DOHH2 (cell line): Measurements from ENCODE around the gene BHLHA15.

Experiments used
- H3F3A ChIP-seq: fragments of 200-600 bp; sonication (generic), shearing (Covaris generic); 2 replicates; pipeline ENCODE4 v1.6.0; 2016; ENCODE audit warnings: antibody characterized with exemption, mild to moderate bottlenecking; ENCODE audit not compliant: control insufficient read depth, insufficient read depth
- H3K27ac ChIP-seq: fragments of 200-600 bp; sonication (generic); 2 replicates; pipeline ENCODE4 v1.5.1; 2014; ENCODE audit warnings: low read depth, mild to moderate bottlenecking, low read length, moderate library complexity
- H3K27me3 ChIP-seq: fragments of 200-600 bp; sonication (generic); 2 replicates; pipeline ENCODE4 v1.6.1; 2014; ENCODE audit warnings: mild to moderate bottlenecking, low read length, mixed read lengths; ENCODE audit not compliant: control insufficient read depth
- H3K36me3 ChIP-seq: fragments of 200-600 bp; sonication (generic); 2 replicates; pipeline ENCODE4 v1.6.1; 2014; ENCODE audit warnings: mild to moderate bottlenecking, low read length, moderate library complexity, mixed read lengths; ENCODE audit not compliant: control insufficient read depth
- H3K4me1 ChIP-seq: fragments of 200-600 bp; sonication (generic); 2 replicates; pipeline ENCODE4 v1.6.1; 2014; ENCODE audit warnings: mild to moderate bottlenecking, low read length, mixed read lengths; ENCODE audit not compliant: control insufficient read depth
- H3K4me2 ChIP-seq: fragments of 200-600 bp; sonication (generic); 2 replicates; pipeline ENCODE4 v1.6.0; 2014; ENCODE audit warnings: mild to moderate bottlenecking, low read length, moderate library complexity
- H3K4me3 ChIP-seq: fragments of 200-600 bp; sonication (generic); 2 replicates; pipeline ENCODE4 v1.5.1; 2014; ENCODE audit warnings: mild to moderate bottlenecking, low read length, mixed read lengths
- H3K79me2 ChIP-seq: fragments of 200-600 bp; sonication (generic); 2 replicates; pipeline ENCODE4 v1.6.1; 2014; ENCODE audit warnings: mild to moderate bottlenecking, low read length, mixed read lengths; ENCODE audit not compliant: control insufficient read depth
- H3K9me2 ChIP-seq: fragments of 200-600 bp; sonication (generic); replicated peaks from 2 replicates; pipeline ENCODE4 v1.6.1; 2014; ENCODE audit warnings: mild to moderate bottlenecking, low read length, mixed read lengths; ENCODE audit not compliant: control insufficient read depth
- H3K9me3 ChIP-seq: fragments of 200-600 bp; sonication (generic); 2 replicates; pipeline ENCODE4 v1.6.1; 2014; ENCODE audit warnings: antibody characterized with exemption, low read length, mixed read lengths; ENCODE audit not compliant: control insufficient read depth, insufficient read depth
- H4K20me1 ChIP-seq: fragments of 200-600 bp; sonication (generic); 2 replicates; pipeline ENCODE4 v1.6.0; 2014; ENCODE audit warnings: low read depth, mild to moderate bottlenecking, antibody characterized with exemption, low read length, moderate library complexity; ENCODE audit not compliant: control insufficient read depth, insufficient read depth
- EZH2phosphoT487 ChIP-seq: fragments of 200-600 bp; sonication (generic); IDR thresholded peaks from 2 replicates; pipeline ENCODE4 v1.6.1; 2017; ENCODE audit warnings: borderline replicate concordance, mild to moderate bottlenecking, antibody characterized with exemption, low read length, moderate library complexity, mixed read lengths
- TF ChIP-seq, protein P1 (sequence below): fragments of 200-600 bp; sonication (generic); IDR thresholded peaks from one replicate; pipeline ENCODE4 v1.5.1; 2014; ENCODE audit warnings: antibody characterized with exemption, mild to moderate bottlenecking, low read depth, low read length; ENCODE audit not compliant: poor library complexity, severe bottlenecking

The BHLHA15 gene

DNA sequence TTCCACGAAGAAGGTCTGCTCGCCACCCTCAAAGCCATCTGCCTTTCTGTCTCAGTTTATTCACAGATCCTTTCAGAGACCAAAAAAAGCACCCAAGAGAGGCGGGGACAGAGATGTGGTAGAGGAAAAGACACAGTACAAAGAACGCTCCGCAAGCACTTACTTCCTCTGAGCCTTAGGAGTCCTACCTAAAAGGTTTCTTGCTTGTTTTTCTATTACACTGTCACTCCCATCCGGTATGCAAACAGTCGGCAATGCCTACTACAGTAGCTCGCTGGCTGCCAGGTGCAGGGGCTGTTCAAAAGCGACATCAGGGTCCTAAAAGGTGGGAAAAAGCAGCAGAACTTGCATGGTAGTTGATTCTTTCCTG is 40.0 kb downstream of the BHLHA15 start:
- no peaks in the 10 kb centered on the region for H3K9me2 ChIP-seq
- H3K4me2 ChIP-seq = peak overlapping the region; percentile 96
- H3K4me1 ChIP-seq = peaks cover 42% of the 10 kb centered on the region
- no peaks in the 10 kb centered on the region for H3K9me3 ChIP-seq
- peak overlapping the region; percentile 81 for H3K27ac ChIP-seq
- H3K36me3 ChIP-seq = peaks cover 2% of the 10 kb centered on the region; the same call in 1 of the 2 replicates
- H3K27me3 ChIP-seq = no peaks in the 10 kb centered on the region
- peaks cover 11% of the 10 kb centered on the region for H3K79me2 ChIP-seq
- no peaks in the 10 kb centered on the region for H4K20me1 ChIP-seq
- TF ChIP-seq, protein P1, sequence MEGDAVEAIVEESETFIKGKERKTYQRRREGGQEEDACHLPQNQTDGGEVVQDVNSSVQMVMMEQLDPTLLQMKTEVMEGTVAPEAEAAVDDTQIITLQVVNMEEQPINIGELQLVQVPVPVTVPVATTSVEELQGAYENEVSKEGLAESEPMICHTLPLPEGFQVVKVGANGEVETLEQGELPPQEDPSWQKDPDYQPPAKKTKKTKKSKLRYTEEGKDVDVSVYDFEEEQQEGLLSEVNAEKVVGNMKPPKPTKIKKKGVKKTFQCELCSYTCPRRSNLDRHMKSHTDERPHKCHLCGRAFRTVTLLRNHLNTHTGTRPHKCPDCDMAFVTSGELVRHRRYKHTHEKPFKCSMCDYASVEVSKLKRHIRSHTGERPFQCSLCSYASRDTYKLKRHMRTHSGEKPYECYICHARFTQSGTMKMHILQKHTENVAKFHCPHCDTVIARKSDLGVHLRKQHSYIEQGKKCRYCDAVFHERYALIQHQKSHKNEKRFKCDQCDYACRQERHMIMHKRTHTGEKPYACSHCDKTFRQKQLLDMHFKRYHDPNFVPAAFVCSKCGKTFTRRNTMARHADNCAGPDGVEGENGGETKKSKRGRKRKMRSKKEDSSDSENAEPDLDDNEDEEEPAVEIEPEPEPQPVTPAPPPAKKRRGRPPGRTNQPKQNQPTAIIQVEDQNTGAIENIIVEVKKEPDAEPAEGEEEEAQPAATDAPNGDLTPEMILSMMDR = no peak
- no peak for TF ChIP-seq EZH2phosphoT487
- peak overlapping the region; percentile 86 for H3K4me3 ChIP-seq
- peaks cover 16% of the 10 kb centered on the region for H3F3A ChIP-seq

DNA sequence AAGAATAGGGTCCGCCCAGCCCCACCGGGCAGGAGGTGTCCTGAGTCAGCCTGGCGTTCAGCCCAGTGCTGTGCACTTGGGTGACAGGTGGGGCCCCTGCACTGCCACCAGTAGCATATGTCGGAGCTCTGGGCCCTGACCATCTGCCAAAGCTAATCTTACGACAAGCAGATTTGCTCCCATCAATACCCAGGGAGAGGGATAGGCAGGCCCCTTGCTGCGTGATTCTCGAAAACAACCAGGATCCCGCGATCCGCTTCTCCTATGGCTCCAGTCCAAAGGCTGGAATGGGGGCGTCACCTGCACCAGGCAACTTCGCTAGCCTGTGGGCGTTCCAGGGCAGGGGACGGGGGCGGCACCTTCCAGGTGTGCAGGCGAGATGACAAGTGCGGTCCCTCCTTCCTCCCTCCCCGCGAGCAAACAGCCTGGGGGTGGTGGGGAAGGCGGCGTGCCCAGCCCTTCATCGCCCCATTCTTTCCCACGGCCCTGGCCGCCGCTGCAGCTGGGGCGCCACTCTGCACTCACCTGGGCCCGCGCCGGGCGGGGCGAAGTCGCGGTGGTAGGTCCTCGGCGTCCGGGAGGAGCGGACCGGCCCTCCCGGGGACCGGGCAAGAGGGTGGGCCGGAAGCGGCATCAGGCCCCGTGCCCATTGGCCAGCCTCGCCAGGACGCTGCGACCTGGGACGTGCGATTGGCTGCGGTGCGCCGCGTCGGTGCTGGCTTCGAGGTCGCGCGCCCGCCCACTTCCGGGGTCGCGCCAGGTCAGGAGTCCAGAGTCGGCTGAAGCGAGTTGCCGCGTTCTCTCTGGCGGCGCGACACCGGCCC is 40.6 kb downstream of the BHLHA15 start, which contains the start of gene TECPR1:
Gene TECPR1, minus strand, starts transcription at position 632 of the 824 bp plus-strand sequence. CDS start 6,086 bp downstream, outside the sequence.
- H3K79me2 ChIP-seq = peaks cover 11% of the 10 kb centered on the region
- no peaks in the 10 kb centered on the region for H3K9me3 ChIP-seq
- H4K20me1 ChIP-seq = no peaks in the 10 kb centered on the region
- H3K4me2 ChIP-seq = peak within 1 kb of the TSS; percentile 96
- no peak for TF ChIP-seq EZH2phosphoT487
- TF ChIP-seq, protein P1 = no peak
- H3K27ac ChIP-seq = peak within 1 kb of the TSS; percentile 81
- no peaks in the 10 kb centered on the region for H3K9me2 ChIP-seq
- peak within 1 kb of the TSS; percentile 86 for H3K4me3 ChIP-seq
- H3K27me3 ChIP-seq = no peaks in the 10 kb centered on the region
- H3K36me3 ChIP-seq = peaks cover 2% of the 10 kb centered on the region; the same call in 1 of the 2 replicates
- H3K4me1 ChIP-seq = peaks cover 42% of the 10 kb centered on the region
- H3F3A ChIP-seq = peaks cover 16% of the 10 kb centered on the region

DNA sequence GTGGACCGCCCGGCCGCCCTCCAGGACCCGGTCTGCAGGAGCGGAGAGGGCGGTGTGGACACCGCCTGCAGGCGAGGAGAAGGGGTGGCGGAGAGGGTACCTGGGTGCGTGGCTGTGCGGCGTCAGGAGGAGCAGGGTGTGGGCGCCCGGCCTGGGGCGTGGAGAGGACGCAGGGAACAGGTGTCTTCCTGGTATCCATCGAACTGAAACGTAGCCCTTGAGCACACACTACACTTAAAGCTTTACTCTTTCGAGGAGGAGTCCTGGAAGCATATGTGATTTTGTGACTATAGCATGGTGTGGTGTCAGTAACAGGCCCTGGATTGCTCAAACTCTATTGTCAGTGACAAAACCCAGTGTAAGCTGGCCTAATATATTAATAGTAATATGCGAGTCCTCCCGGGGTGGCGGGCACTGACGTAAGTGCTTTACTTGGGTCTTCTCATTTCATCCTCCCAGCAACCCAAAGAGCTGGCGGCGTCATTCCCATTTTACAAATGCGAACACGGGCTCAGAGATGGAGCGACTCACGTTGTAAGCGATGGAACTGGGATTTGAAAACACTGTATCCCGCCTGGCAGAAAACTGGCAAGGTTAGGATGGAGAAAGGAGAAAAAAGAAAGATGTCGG is 41.3 kb downstream of the BHLHA15 start:
- Histone ChIP-seq H3K9me3 (no peaks in the 10 kb centered on the region), H3K4me3 (peak overlapping the region; percentile 86), H3K27me3 (no peaks in the 10 kb centered on the region), H3K4me1 (peaks cover 42% of the 10 kb centered on the region), H3K36me3 (peaks cover 2% of the 10 kb centered on the region; the same call in 1 of the 2 replicates), H3K79me2 (peaks cover 11% of the 10 kb centered on the region), H3F3A (peaks cover 16% of the 10 kb centered on the region), H3K4me2 (peak overlapping the region; percentile 96), H3K27ac (no peak overlapping the region), H4K20me1 (no peaks in the 10 kb centered on the region), H3K9me2 (no peaks in the 10 kb centered on the region)
- TF ChIP-seq EZH2phosphoT487 = no peak
- TF ChIP-seq, protein P1 = no peak
